Measurements from ENCODE around the gene RNF207.

Gene RNF207

DNA sequence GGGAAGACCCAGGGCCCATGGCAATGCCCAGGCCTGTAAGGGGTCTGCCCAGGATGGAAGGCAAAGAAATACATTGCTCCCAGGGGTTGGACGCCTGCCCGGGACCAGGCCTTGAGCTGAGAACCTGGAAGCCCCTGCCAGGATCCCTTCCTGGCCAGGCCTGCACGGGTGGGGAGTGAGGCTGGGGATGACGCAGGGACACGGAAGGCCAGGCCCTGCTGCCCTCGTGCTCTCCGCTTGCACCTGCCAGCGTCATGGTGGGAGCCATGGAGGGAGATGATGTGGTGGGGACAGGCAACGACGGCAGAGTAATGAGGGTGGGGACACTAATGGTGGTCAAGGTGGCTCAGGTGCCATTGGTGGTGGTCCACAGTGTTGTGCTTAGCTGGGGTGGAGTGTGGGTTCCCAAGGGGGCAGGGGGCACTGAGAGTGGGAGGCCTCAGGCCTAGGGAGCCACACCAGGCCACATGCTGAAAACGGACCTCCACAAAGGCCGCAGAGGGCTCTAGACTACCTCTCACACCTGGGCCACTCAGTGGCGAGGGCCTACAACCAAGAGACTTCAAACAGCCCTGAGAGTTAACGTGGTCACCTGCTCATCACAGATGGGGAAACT is 42.4 kb downstream of the RNF207 start:
- DNase-seq (ENCODE audit: low read depth in 1 of 2, low spot score in 1 of 2): no peak

DNA sequence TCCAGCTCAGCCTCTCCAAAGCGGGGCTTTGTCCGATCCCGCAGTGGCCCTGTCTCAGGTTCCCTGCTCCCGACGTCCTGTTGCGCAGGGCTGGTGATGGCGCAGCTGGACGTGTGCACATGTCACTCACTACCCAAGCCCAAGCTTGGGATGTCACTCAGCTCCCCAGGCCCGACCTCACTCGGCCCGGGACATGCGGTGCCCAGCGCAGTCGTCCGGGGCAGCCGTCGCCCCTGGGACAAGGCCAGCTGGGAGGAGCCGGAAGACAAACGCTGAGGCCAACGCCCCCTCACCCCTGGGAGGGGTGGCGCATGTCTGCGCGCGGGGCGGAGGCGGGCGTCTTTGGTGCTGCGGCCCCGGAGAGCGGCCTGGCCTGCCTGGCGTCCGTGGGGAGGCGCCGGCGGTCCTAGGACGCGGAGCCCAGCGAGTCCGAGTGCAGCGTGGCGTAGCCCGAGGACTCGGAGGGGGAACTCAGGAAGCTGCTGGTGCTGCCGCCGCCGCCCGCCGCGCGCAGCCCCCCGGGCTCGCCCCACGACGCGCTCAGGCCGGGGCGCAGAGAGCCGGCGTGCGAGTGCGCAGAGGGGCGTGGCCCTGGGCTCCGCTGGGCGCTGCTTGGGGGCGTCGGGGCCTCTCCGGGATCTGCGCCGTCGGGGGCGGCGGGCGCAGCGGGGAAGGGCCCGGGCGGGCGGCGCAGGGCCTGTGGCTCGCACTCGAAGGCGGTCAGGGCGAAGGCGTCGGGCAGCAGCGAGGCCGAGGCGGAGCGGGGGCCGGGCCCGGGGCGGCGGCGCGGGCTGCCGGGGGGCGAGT is 43.2 kb downstream of the RNF207 start:
- no peak for DNase-seq (ENCODE audit: low read depth in 1 of 2, low spot score in 1 of 2)

DNA sequence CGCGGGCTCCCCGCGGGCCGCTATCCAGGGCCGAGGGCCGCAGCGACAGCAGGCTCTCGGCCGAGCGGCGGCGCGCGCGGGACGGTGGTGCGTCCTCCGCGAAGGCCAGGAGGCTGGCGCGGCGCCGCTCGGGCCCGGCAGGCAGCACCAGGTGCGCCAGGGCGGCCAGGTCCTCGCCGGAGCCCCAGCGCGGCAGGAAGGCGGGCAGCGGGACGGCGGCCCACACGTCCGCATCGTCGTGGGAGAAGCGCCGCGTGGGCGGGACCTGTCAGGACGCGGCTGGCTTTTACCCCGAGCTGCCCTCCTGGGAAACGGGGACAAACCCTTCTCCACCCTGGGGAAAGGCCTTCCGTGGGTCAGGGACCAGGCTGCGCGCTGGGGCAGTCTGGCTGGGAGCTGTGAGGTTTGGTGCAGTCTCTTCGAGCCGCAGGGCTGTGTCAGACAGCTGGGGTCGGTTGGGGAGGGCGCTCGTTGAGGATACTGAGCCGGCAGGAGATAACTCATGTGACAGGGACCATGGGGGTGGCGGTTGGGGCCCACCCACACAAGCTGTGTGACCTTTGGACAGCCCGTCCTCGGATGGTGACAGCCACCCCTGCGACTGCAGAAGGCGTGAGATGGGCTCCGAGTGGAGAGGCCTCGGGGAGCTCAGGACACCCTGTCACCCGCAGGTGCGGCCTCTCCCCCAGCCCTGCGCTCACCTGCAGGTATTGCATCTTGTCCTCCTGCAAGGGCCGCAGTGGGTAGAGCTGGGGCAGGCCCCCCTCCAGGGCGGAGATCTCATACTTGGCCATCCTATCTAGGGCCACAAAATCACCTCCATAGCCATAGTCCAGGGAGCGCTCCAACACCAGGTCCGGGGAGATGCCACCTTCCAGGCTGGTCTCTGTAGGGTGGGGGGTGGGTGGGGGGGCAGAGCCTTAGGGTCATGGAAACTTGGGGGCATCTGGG is 44.1 kb downstream of the RNF207 start:
- DNase-seq (ENCODE audit: low read depth in 1 of 2, low spot score in 1 of 2): no peak

DNA sequence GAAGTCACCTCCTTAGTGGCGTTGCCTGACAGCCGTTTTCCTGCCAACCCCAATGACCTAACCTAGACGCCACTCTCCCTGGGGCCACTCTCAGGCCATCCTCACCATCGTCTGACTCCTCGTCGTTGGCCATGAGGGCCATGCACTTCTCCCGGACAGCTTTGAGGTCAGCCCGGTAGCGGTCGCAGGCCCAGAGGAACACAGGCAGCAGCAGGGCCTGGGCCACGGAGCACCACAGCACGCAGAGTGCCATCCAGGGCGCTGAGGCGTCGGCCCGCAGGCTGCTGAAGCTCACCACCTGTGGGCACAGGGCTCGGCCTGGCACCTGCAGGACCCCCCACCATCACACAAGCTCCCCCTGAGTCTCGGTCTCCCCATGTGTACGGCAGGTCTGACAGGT is 45.3 kb downstream of the RNF207 start:
- DNase-seq (ENCODE audit: low read depth in 1 of 2, low spot score in 1 of 2): no peak

DNA sequence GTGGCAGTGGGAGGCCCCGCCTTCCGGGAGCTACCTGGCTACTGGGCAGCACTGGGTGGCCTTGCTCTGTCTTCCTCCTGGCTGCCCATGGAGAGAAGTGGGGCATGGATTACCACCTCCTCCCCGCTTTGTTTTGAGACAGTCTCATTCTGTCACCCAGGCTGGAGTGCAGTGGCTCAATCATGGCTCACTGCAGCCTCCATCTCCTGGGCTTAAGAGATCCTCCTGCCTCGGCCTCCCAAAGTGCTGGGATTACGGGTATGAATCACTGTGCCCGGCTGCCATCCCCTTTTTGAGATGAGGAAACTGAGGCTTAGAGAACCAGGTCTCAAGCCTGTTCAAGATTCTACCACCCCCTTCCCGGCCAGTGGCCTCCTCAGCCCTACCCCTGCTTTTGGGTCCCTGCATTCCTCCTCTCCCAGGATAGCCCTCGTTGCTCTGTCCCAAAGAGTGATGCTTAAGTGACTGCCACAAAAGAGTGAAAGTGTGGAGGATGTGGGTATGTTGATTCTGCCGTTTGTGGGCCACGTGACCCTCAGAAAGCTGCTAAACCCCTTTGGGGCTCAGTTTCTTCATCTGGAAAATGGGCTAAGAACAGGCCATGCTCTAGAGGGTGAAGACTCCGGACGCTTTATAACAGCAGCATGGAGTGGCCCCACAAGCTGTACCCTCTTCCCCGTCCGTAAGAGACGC is 45.9 kb downstream of the RNF207 start:
- no peak for DNase-seq (ENCODE audit: low read depth in 1 of 2, low spot score in 1 of 2)

DNA sequence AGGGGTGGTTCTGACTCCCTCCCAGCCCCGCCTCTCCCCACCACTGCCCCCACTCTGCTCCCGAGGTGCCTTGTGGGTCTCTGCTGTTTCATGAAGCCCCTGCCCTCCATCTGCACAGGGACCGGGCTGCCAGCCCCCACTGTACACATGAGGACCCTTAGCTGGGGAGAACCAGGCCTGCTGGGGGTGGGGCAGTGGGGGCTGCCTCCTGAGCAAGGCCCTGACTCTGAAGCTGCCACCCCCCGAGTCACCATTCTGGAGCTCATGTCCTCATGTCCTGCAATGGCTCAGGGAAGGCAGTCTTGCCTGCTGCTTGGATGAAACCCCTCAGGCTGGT is 46.4 kb downstream of the RNF207 start:
- DNase-seq (ENCODE audit: low read depth in 1 of 2, low spot score in 1 of 2): no peak

DNA sequence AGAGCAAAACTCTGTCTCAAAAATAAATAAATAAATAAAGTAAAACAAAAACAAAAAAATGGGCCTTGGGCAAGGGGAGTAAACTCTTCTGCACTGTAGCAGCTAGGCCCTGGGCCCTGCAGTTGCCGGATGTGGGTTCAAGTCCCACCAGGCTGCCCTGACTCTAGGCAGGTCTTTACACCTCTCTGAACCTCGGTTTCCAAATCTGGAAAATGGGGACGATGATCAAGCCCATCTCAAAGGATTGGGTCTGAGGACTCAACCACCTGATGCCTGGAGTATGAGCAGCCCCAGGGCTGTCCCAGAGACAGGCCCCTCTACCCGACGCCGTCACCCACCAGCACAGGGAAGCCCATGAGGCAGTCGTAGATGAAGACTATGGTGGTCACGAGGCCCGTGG is 47.5 kb downstream of the RNF207 start:
- DNase-seq (ENCODE audit: low read depth in 1 of 2, low spot score in 1 of 2): no peak

DNA sequence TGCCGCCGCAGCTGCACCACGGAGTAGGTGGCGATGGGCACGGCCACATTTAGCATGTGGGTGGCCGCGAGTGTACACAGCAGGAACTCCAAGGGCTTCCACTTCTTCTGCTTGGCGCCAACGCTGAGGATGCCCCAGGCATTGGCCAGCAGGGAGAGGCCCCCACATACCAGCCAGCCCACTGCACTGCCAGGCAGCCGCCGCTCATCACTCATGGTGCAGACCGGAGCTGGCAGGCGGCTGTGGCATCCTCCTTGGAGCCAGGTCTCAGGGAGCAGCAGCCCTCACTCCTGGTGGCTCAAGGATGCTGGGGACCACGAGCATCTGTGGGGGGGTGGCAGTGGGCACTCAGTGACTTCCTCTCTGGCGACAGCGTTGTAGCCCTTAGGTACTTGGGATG is 48.8 kb downstream of the RNF207 start:
- no peak for DNase-seq (ENCODE audit: low read depth in 1 of 2, low spot score in 1 of 2)

DNA sequence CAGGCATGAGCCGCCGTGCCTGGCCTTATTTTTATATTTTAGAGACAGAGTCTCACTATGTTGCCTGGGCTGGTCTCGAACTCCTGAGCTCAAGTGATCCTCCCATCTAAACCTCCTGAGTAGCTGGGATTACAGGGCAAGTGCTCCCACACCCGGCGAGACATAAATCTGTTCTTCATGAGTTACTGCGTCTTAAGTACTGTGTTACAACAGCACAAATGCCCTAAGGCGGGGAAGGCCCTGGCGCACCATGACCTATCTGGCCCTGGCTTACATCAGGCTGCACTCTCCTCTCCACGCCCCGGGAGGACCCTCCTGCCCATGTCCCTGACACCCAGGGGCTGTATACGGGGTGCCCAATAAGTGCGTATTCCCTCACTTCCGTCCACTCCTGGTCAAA is 50.7 kb downstream of the RNF207 start:
- no peak for DNase-seq (ENCODE audit: low read depth in 1 of 2, low spot score in 1 of 2)

DNA sequence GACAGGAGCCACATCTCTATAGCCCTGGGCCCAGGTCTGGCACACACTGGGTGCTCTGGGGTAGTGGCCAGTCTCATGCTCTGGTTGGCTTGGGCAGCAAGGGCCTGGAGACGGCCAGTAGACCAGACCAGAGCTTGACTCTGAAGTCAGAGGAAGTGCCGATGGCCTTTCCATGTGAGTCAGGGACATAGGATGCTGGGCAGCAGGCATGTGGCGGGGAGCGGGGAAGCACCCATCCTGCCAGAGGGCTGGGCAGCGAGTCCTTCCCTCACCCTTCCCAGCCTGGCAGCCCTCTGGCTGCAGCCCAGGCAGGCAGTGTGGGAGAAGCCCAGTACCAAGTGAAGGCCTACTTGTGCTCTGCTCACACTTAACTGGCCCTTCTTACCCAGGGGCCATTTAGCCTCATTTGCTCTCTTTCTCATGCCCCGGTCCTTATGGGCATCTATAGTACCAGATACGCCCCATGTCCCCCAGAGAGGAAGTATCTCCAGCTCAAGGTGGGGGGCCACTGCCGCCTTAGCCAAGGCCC is 51.7 kb downstream of the RNF207 start:
- DNase-seq (ENCODE audit: low read depth in 1 of 2, low spot score in 1 of 2): no peak

DNA sequence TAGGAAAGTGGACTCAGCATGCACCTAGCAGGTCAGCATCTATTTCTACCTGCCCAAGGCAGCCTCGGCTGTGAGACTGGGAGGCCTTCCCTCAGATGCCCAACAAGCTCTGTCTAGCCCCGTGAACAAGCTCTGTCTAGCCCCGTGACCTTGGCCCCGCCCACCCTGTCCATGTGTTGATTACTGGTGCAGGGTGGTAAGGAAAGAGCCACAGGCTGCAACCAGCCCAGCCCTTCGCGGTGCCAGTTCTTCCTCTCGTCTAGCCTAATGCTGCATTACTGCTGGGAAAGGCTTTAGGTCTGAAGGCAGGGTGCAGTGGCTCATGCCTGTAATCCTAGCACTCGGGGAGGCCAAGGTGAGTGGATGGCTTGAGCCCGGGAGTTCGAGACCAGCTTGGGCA is 52.8 kb downstream of the RNF207 start:
- DNase-seq (ENCODE audit: low read depth in 1 of 2, low spot score in 1 of 2): no peak

DNA sequence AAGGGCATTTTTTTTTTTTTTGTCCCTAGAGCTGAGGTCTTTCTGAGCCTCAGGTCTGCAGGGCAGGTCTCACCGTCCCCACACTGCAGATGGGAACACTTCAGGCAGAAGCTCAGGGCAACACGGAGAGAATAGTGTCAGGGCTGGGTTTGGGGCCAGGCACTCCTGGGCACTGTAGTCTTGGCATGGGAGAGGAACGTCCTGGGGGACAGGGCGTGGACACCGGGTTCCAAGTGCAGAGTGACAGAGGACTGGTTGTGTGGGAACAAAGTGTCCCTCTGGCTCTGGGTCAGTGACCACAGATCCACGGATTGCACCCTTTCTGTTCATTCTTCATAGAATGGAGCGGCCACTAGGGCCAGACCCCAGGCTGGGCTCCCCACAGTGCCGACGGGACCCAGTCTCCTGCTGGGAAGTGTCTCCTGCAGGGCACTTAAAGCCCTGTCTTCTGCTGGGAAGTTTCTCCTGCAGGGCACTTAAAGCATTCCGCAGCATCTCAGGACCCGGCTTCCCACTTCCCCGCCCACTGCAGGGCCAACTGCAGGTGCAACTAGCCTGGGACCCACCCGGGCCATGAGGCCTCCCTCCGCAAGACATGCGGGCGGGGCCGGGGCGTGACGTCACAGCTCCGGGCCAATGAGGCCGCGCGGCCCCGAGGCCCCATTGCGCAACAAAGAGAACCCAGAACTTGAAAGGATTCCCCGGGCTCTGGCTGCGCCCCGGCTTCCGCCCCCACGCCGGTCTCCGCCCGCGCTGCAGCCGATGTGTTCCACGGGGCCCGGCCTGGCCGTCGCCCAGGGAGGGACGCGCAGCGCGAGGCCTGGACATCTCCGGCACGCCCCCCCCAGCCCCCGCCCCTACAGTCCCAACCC is 53.8 kb downstream of the RNF207 start:
- peak; percentile 40 to 50 for DNase-seq (ENCODE audit: low read depth in 1 of 2, low spot score in 1 of 2)

DNA sequence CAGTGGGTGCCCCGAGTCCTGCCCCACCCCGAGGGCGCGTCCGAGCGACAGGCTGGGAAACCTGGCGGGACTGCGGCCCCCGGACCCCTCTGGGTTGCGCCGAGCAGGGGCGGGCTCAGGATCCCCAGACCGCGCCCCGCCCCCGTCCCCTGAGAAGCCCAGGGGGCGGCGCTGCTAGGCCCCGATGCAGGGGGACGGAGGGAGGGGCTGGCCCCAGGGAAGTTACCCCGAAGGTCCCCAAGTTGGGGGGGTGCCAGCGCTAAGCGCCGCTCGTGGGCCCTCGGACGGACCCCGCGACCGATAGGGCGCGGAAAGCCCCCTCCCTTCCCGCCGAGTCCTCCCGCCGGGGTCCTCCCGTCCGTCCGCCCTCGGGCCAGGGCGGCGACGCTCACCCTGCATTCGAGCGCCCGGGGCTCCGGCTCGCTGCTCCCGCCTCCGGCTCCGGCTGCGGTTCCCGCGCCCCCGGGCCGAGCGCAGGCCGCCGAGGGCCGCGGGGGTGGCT is 54.6 kb downstream of the RNF207 start:
- DNase-seq (ENCODE audit: low read depth in 1 of 2, low spot score in 1 of 2): no peak

DNA sequence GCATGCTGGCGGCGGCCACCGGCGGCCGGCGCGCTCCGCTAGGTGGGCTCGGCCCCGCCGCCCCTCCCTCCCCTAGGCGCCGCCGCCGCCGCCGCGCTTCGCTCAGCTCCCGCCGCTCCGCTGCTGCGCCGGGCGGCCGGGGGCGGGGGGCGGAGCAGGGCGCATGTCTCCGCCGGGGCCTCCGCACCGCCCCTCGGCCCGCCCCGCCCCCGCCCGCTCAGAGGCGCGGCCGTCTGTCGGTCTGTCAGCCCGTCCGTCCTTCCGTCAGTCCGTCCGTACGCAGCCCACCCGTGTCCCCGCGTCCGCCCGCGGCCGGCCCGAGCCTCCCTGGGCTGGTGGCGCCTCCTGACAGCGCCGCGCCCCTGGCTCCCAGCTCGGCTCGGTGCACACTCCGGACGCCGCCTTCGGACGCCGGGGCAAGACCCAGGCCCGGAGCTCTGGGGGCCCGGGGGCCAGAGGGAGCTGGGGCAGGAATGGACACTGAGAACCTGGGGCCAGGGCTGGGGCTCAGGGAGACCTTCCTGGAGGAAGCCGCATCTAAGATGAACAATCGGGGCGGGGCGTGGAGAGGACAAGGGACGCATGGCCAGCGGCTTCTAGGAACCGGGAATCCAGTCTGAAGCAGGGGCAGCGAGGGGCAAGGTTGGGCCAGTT is 55.2 kb downstream of the RNF207 start, which contains the start of gene GPR153:
Gene GPR153, minus strand, starts transcription at position 138 of the 654 bp plus-strand sequence. CDS start 6,193 bp downstream, outside the sequence.
- DNase-seq (ENCODE audit: low read depth in 1 of 2, low spot score in 1 of 2): peak in 1 of 2 donors; percentile 22

DNA sequence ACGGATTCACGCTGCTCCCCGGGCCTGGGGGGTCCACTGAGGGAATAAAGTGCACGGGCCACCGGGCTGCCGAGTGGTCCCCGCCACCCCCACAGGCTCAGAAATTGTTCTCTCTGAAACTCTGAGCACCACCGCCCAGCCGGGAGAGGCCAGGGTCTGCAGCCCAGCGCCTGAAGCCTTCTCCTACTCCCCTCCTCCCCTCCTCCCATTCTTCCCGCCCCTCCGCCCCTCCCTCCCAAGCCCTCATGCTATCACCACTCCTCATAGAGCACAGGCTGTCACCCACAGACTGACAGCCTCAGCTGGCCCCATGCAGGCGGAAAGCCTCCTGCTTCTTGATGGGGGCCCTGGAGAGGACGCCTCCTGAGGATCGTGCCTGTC is 55.7 kb downstream of the RNF207 start:
- DNase-seq (ENCODE audit: low read depth in 1 of 2, low spot score in 1 of 2): no peak

DNA sequence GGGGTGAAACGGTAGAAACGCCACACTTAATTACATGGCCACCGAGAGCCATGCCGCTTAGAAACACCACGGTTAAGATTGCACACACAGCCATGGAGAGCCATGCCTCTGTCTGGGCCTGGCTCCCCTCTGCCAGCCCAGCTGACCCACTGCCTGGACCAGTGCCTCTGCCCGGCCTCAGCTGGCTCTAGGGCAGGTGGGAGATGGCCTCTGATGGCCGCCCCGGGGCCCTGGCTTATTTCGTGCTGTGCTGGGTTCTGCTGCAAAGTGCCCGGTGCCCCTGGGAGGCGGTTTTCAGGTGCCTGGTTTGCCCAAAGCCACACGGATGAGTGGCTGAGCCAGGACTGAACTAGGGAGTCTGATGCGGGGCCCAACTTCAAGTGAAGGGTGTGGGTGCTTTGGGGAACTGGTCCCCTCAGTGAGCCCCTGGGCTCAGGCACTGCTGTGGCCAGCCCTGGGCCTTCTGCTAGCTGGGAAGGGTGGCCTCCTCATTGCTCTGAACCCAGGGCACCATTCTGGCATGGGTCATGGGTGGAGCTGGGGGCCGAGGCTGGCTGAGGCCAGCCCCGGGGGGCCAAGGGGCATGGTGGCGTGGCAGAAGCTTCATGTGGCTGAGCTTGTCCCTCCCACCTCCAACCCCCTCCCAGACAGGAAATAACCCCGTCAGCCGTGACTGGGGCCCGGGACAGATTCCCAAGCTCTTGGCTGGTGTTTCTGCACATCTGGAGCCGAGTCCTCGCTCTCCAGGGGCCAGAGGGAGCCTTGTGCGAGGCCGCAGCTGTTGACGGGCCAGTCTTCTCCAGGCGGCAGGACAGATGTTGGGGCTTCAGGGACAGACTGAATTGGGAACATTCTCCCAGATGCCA is 56.9 kb downstream of the RNF207 start:
- DNase-seq (ENCODE audit: low read depth in 1 of 2, low spot score in 1 of 2): no peak

DNA sequence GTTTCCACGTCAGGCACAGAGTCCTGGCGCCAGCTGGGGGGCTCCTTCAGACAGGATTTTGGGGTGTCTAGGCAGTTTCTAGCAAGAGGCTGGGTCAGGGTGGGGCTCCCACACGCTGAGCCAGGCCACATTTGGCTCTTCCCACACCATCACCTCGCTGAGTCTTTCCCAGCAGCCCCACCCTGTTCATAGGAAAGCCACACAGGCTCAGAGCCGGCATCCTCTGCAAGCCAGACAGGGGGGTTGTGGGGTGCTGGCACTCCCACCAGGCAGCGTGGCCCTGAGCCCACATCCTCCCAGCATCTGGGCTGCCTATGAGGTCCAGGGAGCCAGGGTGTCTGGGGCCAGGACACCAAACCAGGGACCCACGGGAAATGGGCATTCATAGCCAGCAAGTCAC is 57.8 kb downstream of the RNF207 start:
- DNase-seq (ENCODE audit: low read depth in 1 of 2, low spot score in 1 of 2): no peak

DNA sequence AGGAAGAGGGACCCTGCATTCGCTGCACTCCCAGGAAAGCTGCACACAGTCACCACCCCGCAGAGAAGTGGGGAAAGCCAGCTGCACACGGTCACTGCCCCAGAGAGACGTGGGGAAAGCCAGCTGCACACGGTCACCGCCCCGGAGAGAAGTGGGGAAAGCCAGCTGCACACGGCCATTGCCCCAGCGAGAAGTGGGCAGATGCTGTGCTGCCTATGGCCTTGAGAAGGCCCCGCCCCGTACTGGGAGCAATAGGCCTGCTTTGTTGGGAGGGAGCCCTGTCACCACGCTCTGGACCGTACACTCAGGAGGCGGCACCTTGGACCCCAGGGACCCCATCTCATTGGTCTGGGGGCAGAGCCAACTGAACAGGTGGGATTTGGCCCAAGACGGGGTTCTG is 59.2 kb downstream of the RNF207 start:
- DNase-seq (ENCODE audit: low read depth in 1 of 2, low spot score in 1 of 2): no peak
